Keratinocyte (primary cell): ENCODE measurements around the gene ELP4.
A peak's percentile ranks its signal among the peaks of the same experiment; 100 is the strongest.

Experiments used
- EZH2 ChIP-seq: IDR thresholded peaks from one replicate; pipeline ENCODE4 v1.6.1; 2012; ENCODE audit warnings: inconsistent platforms, mild to moderate bottlenecking, low read length, moderate library complexity
- TF ChIP-seq, protein P1 (sequence below), 3 experiments: IDR thresholded peaks in 1 of 3; conservative IDR thresholded peaks in 1 of 3; optimal IDR thresholded peaks in 1 of 3; 2 replicates in 2 of 3; 3 replicates in 1 of 3; pipeline versions ENCODE3 to v1.5.1; 2011; ENCODE audit warnings: low read length in 3 of 3, mild to moderate bottlenecking in 3 of 3, moderate library complexity in 2 of 3, control low read depth in 1 of 3, inconsistent platforms in 1 of 3; ENCODE audit not compliant: insufficient read depth in 2 of 3; ENCODE audit errors: extremely low read depth in 1 of 3

DNA sequence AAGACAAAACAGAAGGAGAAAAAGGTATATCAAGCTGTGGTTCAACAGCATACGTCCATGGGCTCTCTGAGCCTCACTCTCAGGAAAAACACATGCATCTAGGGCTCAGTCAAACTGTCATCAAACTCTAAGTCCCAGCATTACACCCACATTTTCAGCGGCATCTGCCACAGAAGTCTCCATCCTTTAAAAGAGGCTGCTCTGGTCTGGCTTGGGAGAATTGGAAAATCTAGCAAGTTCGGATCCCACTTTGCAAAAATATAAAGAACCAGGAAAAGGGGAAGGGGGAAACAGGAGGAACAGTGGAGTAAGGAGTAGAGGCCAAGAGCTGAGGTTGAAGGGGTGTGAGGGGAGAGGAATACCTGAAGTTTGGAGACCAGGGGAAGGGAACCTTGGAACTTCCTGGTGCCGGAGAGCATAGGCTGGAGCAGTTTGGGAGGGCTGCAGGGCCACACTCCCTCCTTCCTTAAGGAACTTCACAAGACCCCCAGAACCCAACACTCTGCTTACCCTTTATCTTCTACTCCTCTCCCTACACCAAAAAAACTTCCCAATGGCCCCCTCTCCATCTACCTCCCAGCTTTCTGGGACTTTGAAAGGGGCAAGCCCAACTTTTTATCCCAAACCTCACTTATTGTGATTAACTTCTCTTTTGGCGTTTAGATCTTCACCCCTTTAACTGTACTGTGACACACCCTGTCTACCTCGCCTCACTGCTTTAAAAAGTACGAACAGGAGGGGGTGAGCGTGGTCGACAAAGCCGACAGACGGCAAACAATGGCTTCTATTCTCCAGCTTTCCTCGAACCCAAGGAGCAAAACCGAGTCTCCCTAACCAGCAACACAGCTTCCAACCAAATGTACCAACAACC is 297.6 kb downstream of the ELP4 start:
- TF ChIP-seq, protein P1, sequence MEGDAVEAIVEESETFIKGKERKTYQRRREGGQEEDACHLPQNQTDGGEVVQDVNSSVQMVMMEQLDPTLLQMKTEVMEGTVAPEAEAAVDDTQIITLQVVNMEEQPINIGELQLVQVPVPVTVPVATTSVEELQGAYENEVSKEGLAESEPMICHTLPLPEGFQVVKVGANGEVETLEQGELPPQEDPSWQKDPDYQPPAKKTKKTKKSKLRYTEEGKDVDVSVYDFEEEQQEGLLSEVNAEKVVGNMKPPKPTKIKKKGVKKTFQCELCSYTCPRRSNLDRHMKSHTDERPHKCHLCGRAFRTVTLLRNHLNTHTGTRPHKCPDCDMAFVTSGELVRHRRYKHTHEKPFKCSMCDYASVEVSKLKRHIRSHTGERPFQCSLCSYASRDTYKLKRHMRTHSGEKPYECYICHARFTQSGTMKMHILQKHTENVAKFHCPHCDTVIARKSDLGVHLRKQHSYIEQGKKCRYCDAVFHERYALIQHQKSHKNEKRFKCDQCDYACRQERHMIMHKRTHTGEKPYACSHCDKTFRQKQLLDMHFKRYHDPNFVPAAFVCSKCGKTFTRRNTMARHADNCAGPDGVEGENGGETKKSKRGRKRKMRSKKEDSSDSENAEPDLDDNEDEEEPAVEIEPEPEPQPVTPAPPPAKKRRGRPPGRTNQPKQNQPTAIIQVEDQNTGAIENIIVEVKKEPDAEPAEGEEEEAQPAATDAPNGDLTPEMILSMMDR (optimal IDR thresholded peaks at IDR 0.05 in 1 of 3, IDR thresholded peaks at IDR 0.05 in 1 of 3, conservative IDR thresholded peaks at IDR 0.05 in 1 of 3; ENCODE audit: extremely low read depth in 1 of 3, insufficient read depth in 2 of 3, low read length in 3 of 3) = no peak
- TF ChIP-seq EZH2 = peak; percentile 25
